ENCODE measurements around the gene GPX4.

GPX4 gene

GRCh38 chr19:1151917-1152587 lies 48.3 kb downstream of the GPX4 start:
- no peak for DNase-seq

DNA sequence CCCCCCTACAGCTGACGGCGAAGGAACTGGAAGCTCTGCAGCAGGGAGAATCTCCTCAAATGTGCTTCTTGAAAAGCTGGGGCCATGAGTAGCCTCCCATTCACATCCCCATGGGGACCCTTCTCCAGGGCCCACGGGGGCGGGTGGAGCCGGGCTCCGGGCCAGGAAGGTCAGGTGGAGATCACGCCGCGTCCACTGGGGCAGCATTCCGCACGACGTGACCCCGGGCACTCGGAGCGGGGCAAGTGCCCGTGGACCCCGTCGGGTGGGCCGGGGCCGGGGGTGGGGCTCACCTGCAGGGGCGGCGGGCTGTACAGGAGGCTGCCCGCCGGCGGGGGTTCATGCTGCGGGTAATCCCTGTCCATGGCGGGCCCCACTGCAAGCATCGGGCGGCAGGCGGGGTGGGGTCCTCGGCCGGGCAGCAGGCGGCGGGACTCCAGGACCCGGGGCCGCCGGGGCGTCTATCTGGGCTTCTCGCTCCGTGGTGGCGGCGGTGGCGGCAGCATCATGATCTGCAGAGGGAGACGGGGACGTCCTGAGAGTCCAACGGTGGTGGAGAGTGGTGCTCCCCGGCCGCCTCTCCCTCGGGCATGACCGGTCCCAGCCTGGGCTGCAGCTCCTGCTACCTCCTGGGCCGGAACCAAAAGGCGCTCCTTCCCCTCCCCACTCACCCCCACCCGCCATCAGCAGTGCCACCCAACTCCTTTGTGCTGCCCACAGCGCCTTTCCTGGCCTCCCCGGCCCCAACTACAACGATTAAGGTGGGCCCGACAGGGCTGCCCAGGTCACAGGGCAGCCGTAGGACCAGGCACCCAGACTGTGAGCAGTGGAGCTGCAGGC lies 50.3 kb downstream of the GPX4 start:
- no peak for DNase-seq

DNA sequence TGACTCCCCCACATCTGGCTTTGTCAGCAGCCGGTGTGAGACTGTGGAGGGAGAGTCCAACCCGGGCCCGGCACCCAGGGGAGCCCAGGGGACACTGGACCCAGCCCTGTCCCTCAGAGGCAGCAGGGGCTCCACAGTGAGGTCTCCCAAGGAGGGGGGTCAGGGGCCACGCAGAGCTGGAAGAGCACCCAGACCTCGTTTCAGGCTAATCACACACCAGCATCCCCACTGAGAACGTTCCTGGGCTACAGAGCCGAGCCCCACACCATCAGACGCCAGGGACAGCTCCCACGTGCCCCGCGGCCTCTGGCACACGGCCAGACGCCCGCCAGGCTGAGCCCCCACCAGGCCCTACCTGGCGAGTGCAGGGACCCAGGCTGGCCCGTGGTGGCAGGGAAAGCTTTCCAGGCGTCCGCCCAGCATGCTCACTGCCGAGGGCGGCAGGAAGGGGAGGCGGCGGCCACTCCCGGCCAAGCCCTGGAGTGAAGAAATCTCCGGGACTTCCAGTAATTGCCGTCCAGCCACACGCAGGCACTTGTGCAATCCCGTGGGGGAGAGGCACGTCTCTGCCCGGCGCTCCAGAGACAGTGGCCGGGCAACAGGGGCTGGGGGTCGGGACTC lies 51.0 kb downstream of the GPX4 start:
- no peak for DNase-seq

- DNase-seq = no peak
Measured at GRCh38 chr19:1155352-1156304, 51.8 kb downstream of the GPX4 start.
